HEK293 (cell line): ENCODE data around the gene OPA3.

Experiments used
- IKZF3 ChIP-seq: fragments of 450-650 bp; IDR thresholded peaks from 2 replicates; pipeline ENCODE4 v1.5.0; 2018; ENCODE audit warnings: missing biosample characterization, mild to moderate bottlenecking, missing genetic modification characterization, moderate library complexity
- KLF1 ChIP-seq: fragments of 450-650 bp; formaldehyde crosslinking; IDR thresholded peaks from 2 replicates; pipeline ENCODE4 v1.5.1; 2016; ENCODE audit warnings: missing biosample characterization, missing genetic modification characterization
- KLF16 ChIP-seq: fragments of 450-650 bp; formaldehyde crosslinking; IDR thresholded peaks from 2 replicates; pipeline ENCODE4 v1.5.1; 2017; ENCODE audit warnings: missing biosample characterization, missing genetic modification characterization
- PATZ1 ChIP-seq: fragments of 450-650 bp; formaldehyde crosslinking; IDR thresholded peaks from 2 replicates; pipeline ENCODE4 v1.5.1; 2016; ENCODE audit warnings: missing biosample characterization, missing genetic modification characterization
- SALL2 ChIP-seq: fragments of 450-650 bp; formaldehyde crosslinking; IDR thresholded peaks from 2 replicates; pipeline ENCODE4 v1.5.0; 2017; ENCODE audit warnings: missing biosample characterization, mild to moderate bottlenecking, missing genetic modification characterization, borderline replicate concordance
- SCRT2 ChIP-seq: fragments of 450-650 bp; formaldehyde crosslinking; IDR thresholded peaks from 2 replicates; pipeline ENCODE4 v1.5.1; 2016; ENCODE audit warnings: missing biosample characterization, missing genetic modification characterization
- SP3 ChIP-seq: fragments of 450-650 bp; formaldehyde crosslinking; IDR thresholded peaks from 2 replicates; pipeline ENCODE4 v1.5.1; 2016; ENCODE audit warnings: missing biosample characterization, missing genetic modification characterization
- ZBTB10 ChIP-seq: fragments of 450-650 bp; formaldehyde crosslinking; IDR thresholded peaks from 2 replicates; pipeline ENCODE4 v1.5.1; 2016; ENCODE audit warnings: missing biosample characterization, missing genetic modification characterization
- ZBTB11 ChIP-seq: fragments of 450-650 bp; formaldehyde crosslinking; conservative IDR thresholded peaks from 2 replicates; pipeline ENCODE4 v1.5.1; 2016; ENCODE audit warnings: low read depth, missing biosample characterization, missing genetic modification characterization
- ZBTB17 ChIP-seq: fragments of 450-650 bp; formaldehyde crosslinking; IDR thresholded peaks from 2 replicates; pipeline ENCODE4 v1.5.1; 2016; ENCODE audit warnings: missing biosample characterization, missing genetic modification characterization
- ZBTB6 ChIP-seq: fragments of 450-650 bp; formaldehyde crosslinking; IDR thresholded peaks from 2 replicates; pipeline ENCODE4 v1.5.1; 2017; ENCODE audit warnings: missing biosample characterization, missing genetic modification characterization
- ZEB2 ChIP-seq: fragments of 450-650 bp; formaldehyde crosslinking; IDR thresholded peaks from 2 replicates; pipeline ENCODE4 v1.5.1; 2016; ENCODE audit warnings: missing biosample characterization, missing genetic modification characterization
- ZFP69B ChIP-seq: fragments of 450-650 bp; formaldehyde crosslinking; IDR thresholded peaks from 2 replicates; pipeline ENCODE4 v1.5.1; 2016; ENCODE audit warnings: missing biosample characterization, missing genetic modification characterization
- ZNF155 ChIP-seq: fragments of 450-650 bp; formaldehyde crosslinking; IDR thresholded peaks from 2 replicates; pipeline ENCODE4 v1.5.1; 2016; ENCODE audit warnings: missing biosample characterization, missing genetic modification characterization
- ZNF184 ChIP-seq: fragments of 450-650 bp; IDR thresholded peaks from 2 replicates; pipeline ENCODE4 v1.5.1; 2018; ENCODE audit warnings: missing biosample characterization, mild to moderate bottlenecking, missing genetic modification characterization
- ZNF24 ChIP-seq: fragments of 450-650 bp; formaldehyde crosslinking; IDR thresholded peaks from 2 replicates; pipeline ENCODE4 v1.5.1; 2016; ENCODE audit warnings: missing biosample characterization, missing genetic modification characterization
- ZNF302 ChIP-seq: fragments of 450-650 bp; formaldehyde crosslinking; IDR thresholded peaks from 2 replicates; pipeline ENCODE4 v1.5.1; 2016; ENCODE audit warnings: missing biosample characterization, missing genetic modification characterization, low read depth
- ZNF335 ChIP-seq: fragments of 450-650 bp; formaldehyde crosslinking; conservative IDR thresholded peaks from 2 replicates; pipeline ENCODE4 v1.5.1; 2016; ENCODE audit warnings: missing biosample characterization, missing genetic modification characterization
- ZNF366 ChIP-seq: fragments of 450-650 bp; formaldehyde crosslinking; conservative IDR thresholded peaks from 2 replicates; pipeline ENCODE4 v1.5.1; 2016; ENCODE audit warnings: missing biosample characterization, missing genetic modification characterization
- ZNF398 ChIP-seq: fragments of 450-650 bp; formaldehyde crosslinking; IDR thresholded peaks from 2 replicates; pipeline ENCODE4 v1.5.1; 2017; ENCODE audit warnings: missing biosample characterization, missing genetic modification characterization
- ZNF501 ChIP-seq: fragments of 450-650 bp; formaldehyde crosslinking; IDR thresholded peaks from 2 replicates; pipeline ENCODE4 v1.5.1; 2016; ENCODE audit warnings: missing biosample characterization, missing genetic modification characterization
- ZNF548 ChIP-seq: fragments of 450-650 bp; formaldehyde crosslinking; IDR thresholded peaks from 2 replicates; pipeline ENCODE4 v1.5.1; 2016; ENCODE audit warnings: missing biosample characterization, missing genetic modification characterization
- ZNF561 ChIP-seq: fragments of 450-650 bp; IDR thresholded peaks from 2 replicates; pipeline ENCODE4 v1.5.1; 2018; ENCODE audit warnings: missing biosample characterization, missing genetic modification characterization, borderline replicate concordance
- ZNF596 ChIP-seq: fragments of 450-650 bp; IDR thresholded peaks from 2 replicates; pipeline ENCODE4 v1.5.0; 2018; ENCODE audit warnings: missing biosample characterization, mild to moderate bottlenecking, missing genetic modification characterization, moderate library complexity
- ZNF677 ChIP-seq: fragments of 450-650 bp; IDR thresholded peaks from 2 replicates; pipeline ENCODE4 v1.5.0; 2018; ENCODE audit warnings: missing biosample characterization, mild to moderate bottlenecking, missing genetic modification characterization, moderate library complexity
- ZNF76 ChIP-seq: fragments of 450-650 bp; formaldehyde crosslinking; IDR thresholded peaks from 2 replicates; pipeline ENCODE4; 2016; ENCODE audit warnings: low read depth, missing biosample characterization, missing genetic modification characterization, borderline replicate concordance
- ZNF843 ChIP-seq: fragments of 450-650 bp; formaldehyde crosslinking; IDR thresholded peaks from 2 replicates; pipeline ENCODE4 v1.5.1; 2016; ENCODE audit warnings: missing biosample characterization, missing genetic modification characterization
- ZXDB ChIP-seq: fragments of 450-650 bp; formaldehyde crosslinking; IDR thresholded peaks from 2 replicates; pipeline ENCODE4 v1.5.1; 2016; ENCODE audit warnings: missing biosample characterization, missing genetic modification characterization

The OPA3 gene

GRCh38 chr19:45615795-45616703 lies 31.4 kb upstream of the OPA3 start (continued):
- TF ChIP-seq ZBTB11, result peak; percentile 98
- TF ChIP-seq ZNF335 (tag by site-specific recombination), result peak; percentile 29; the same call in 1 of the 2 replicates
- peak; percentile 56; the same call in 1 of the 2 replicates for TF ChIP-seq KLF1 (tag by site-specific recombination)
- TF ChIP-seq ZNF596 (tag by site-specific recombination), result no peak
- peak; percentile 59; the same call in 1 of the 2 replicates for TF ChIP-seq IKZF3 (tag by site-specific recombination)
- no peak for TF ChIP-seq ZNF155 (tag by site-specific recombination)
- TF ChIP-seq SALL2 (tag by site-specific recombination), result no peak
- 0 out of 2 replicates have a peak, but pooled peaks have one; percentile 37 for TF ChIP-seq ZEB2 (tag by site-specific recombination)
- TF ChIP-seq ZNF843 (tag by site-specific recombination), result 0 out of 2 replicates have a peak, but pooled peaks have one; percentile 26
- no peak for TF ChIP-seq ZNF24 (tag by site-specific recombination)
- TF ChIP-seq ZNF184 (tag by site-specific recombination), result no peak
- no peak for TF ChIP-seq ZNF548 (tag by site-specific recombination)
- TF ChIP-seq ZNF677 (tag by site-specific recombination), result no peak
- TF ChIP-seq KLF16, result peak; percentile 73; the same call in 1 of the 2 replicates
- TF ChIP-seq ZNF366 (tag by site-specific recombination), result peak; percentile 65
- TF ChIP-seq ZFP69B (tag by site-specific recombination), result peak; percentile 57; the same call in 1 of the 2 replicates
- no peak for TF ChIP-seq ZNF561 (tag by site-specific recombination)
- 0 out of 2 replicates have a peak, but pooled peaks have one; percentile 26 for TF ChIP-seq ZNF302 (tag by site-specific recombination)
- peak; percentile 59; the same call in 1 of the 2 replicates for TF ChIP-seq ZXDB (tag by site-specific recombination)
- peak; percentile 76; the same call in 1 of the 2 replicates for TF ChIP-seq PATZ1 (tag by site-specific recombination)
- 0 out of 2 replicates have a peak, but pooled peaks have one; percentile 18 for TF ChIP-seq ZBTB6 (tag by site-specific recombination)
- peak; percentile 88 for TF ChIP-seq SP3 (tag by site-specific recombination)
- TF ChIP-seq ZNF501, result 0 out of 2 replicates have a peak, but pooled peaks have one; percentile 36
- peak; percentile 64; the same call in 1 of the 2 replicates for TF ChIP-seq ZBTB17
- peak; percentile 19; the same call in 1 of the 2 replicates for TF ChIP-seq ZNF76 (tag by site-specific recombination)
- peak; percentile 19; the same call in 1 of the 2 replicates for TF ChIP-seq ZBTB10
- TF ChIP-seq SCRT2 (tag by site-specific recombination), result peak; percentile 95
- TF ChIP-seq ZNF398 (tag by site-specific recombination), result peak; percentile 55; the same call in 1 of the 2 replicates
